HCT116 (cell line): ENCODE results near the gene GJB5. TPM values are rescaled to one million over a fixed set of nuclear protein-coding genes. Genes with fewer than 3 reads are reported as not detected.

Experiments
- ATAC-seq: fragments of 200-7000 bp; cut with Tn5 transposase; 2 replicates; pipeline ENCODE4 v1.9.1; 2020; ENCODE audit warnings: mild to moderate bottlenecking, moderate library complexity
- BruUV-seq: library from RNA; stranded (reverse); fragments of 400-500 nt; replicated peaks from 2 replicates; lab custom pipeline; 2021; lab: Mats Ljungman, UMichigan
- CTCF ChIA-PET: fragments of 300-600 bp; sonication (Branson Sonifier 250); formaldehyde crosslinking; loops from one replicate; lab custom pipeline; 2021; ENCODE audit warnings: antibody characterized with exemption; lab: Charles Lee
- POLR2A ChIA-PET: fragments of 300-600, 350-600 bp; sonication (Branson Sonifier 250); formaldehyde crosslinking; loops from one replicate; lab custom pipeline; 2021; ENCODE audit warnings: antibody characterized with exemption; lab: Charles Lee
- RAD21 ChIA-PET, 2 experiments: fragments of 300-600 bp; sonication (Branson Sonifier 250); formaldehyde crosslinking; loops; one replicate each; lab custom pipeline; 2023; ENCODE audit warnings: low total read pairs in 2 of 2; ENCODE audit not compliant: uncharacterized antibody in 2 of 2, unreplicated experiment in 2 of 2, low non-redundant PET in 1 of 2; lab: Charles Lee
- DNase-seq: peaks from one replicate; pipeline ENCODE4 v3.0.0-alpha.2; 2010; ENCODE audit warnings: low read depth, low spot score
- H2AFZ ChIP-seq: fragments of 200-600 bp; shearing (Covaris generic), sonication (generic); 2 replicates; pipeline ENCODE4 v1.6.1; 2017; ENCODE audit warnings: low read depth, mixed run types, mixed read lengths, antibody characterized with exemption, low read length; ENCODE audit not compliant: poor library complexity, severe bottlenecking
- H3K27ac ChIP-seq: 2 replicates; pipeline ENCODE4 v1.5.1; 2012; ENCODE audit warnings: low read depth, low read length
- H3K27me3 ChIP-seq: fragments of 200-600 bp; sonication (generic); 2 replicates; pipeline ENCODE4 v1.6.1; 2016; ENCODE audit warnings: mixed run types, low read length, mixed read lengths; ENCODE audit not compliant: insufficient read depth
- H3K36me3 ChIP-seq, 2 experiments: fragments of 200-500 bp in 1 of 2; fragments of 200-600 bp in 1 of 2; sonication (Bioruptor generic) in 1 of 2; sonication (generic) in 1 of 2; 2 replicates each; pipeline versions ENCODE4 v1.5.1 to v1.6.1; 2014 to 2016; ENCODE audit warnings: low read length in 2 of 2, inconsistent platforms in 1 of 2, mixed read lengths in 1 of 2, mixed run types in 1 of 2; ENCODE audit not compliant: insufficient read depth in 2 of 2, control insufficient read depth in 1 of 2
- H3K4me1 ChIP-seq, 2 experiments: fragments of 200-600 bp in 1 of 2; sonication (generic) in 1 of 2; 2 replicates each; pipeline versions ENCODE4 v1.5.1 to v1.6.1; 2012 to 2017; ENCODE audit warnings: low read length in 2 of 2, inconsistent platforms in 1 of 2, mild to moderate bottlenecking in 1 of 2, mixed read lengths in 1 of 2, mixed run types in 1 of 2, moderate library complexity in 1 of 2; ENCODE audit not compliant: insufficient read depth in 2 of 2, control insufficient read depth in 1 of 2
- H3K4me2 ChIP-seq: fragments of 200-600 bp; sonication (generic); 2 replicates; pipeline ENCODE4 v1.6.1; 2017; ENCODE audit warnings: mixed run types, low read length, mixed read lengths
- H3K4me3 ChIP-seq, 2 experiments: fragments of 200-600 bp in 1 of 2; sonication (generic) in 1 of 2; replicated peaks in 1 of 2; 2 replicates each; pipeline ENCODE4 v1.5.1; 2011 to 2016; ENCODE audit warnings: low read length in 2 of 2, control low read depth in 1 of 2, low read depth in 1 of 2, mild to moderate bottlenecking in 1 of 2, mixed read lengths in 1 of 2, mixed run types in 1 of 2
- H3K79me2 ChIP-seq: fragments of 200-600 bp; sonication (generic); 2 replicates; pipeline ENCODE4 v1.6.1; 2017; ENCODE audit warnings: mild to moderate bottlenecking, mixed run types, low read length, moderate library complexity, mixed read lengths; ENCODE audit not compliant: insufficient read depth
- H3K9ac ChIP-seq: fragments of 200-600 bp; sonication (generic); 2 replicates; pipeline ENCODE4 v1.6.1; 2016; ENCODE audit warnings: low read length, mixed read lengths
- H3K9me2 ChIP-seq: fragments of 200-600 bp; sonication (generic), shearing (Covaris generic); 2 replicates; pipeline ENCODE4 v1.6.1; 2017; ENCODE audit warnings: mixed run types, mild to moderate bottlenecking, moderate library complexity; ENCODE audit not compliant: insufficient read depth
- H3K9me3 ChIP-seq, 2 experiments: fragments of 200-500 bp in 1 of 2; fragments of 200-600 bp in 1 of 2; sonication (Bioruptor generic) in 1 of 2; sonication (generic) in 1 of 2; 2 replicates each; pipeline ENCODE4 v1.6.1; 2014 to 2017; ENCODE audit warnings: low read length in 2 of 2, mixed read lengths in 2 of 2, inconsistent platforms in 1 of 2, low read depth in 1 of 2, mild to moderate bottlenecking in 1 of 2, mixed run types in 1 of 2, moderate library complexity in 1 of 2; ENCODE audit not compliant: control insufficient read depth in 1 of 2, insufficient read depth in 1 of 2
- H4K20me1 ChIP-seq: fragments of 200-600 bp; sonication (generic), shearing (Covaris generic); 2 replicates; pipeline ENCODE4 v1.6.1; 2017; ENCODE audit warnings: mixed run types, mild to moderate bottlenecking, moderate library complexity; ENCODE audit not compliant: insufficient read depth
- ATF3 ChIP-seq: IDR thresholded peaks from 2 replicates; pipeline ENCODE4 v1.6.1; 2012
- CTCF ChIP-seq, 3 experiments: fragments of 200-600 bp in 1 of 3; sonication (generic) in 1 of 3; IDR thresholded peaks in 2 of 3; conservative IDR thresholded peaks in 1 of 3; 2 replicates each; pipeline ENCODE4 v1.5.1; 2012 to 2017; ENCODE audit warnings: low read depth in 2 of 3, low read length in 2 of 3, antibody characterized with exemption in 1 of 3, borderline replicate concordance in 1 of 3, control low read depth in 1 of 3, mild to moderate bottlenecking in 1 of 3, mixed read lengths in 1 of 3, mixed run types in 1 of 3, moderate library complexity in 1 of 3; ENCODE audit not compliant: insufficient read depth in 1 of 3
- ELF1 ChIP-seq: IDR thresholded peaks from 2 replicates; pipeline ENCODE4 v1.6.1; 2012; ENCODE audit warnings: low read depth, borderline replicate concordance
- POLR2A ChIP-seq: IDR thresholded peaks from 2 replicates; pipeline ENCODE4 v1.7.0; 2011; ENCODE audit warnings: borderline replicate concordance; ENCODE audit not compliant: insufficient read depth, insufficient read length; ENCODE audit errors: extremely low read depth
- REST ChIP-seq: IDR thresholded peaks from 2 replicates; pipeline ENCODE4 v1.6.1; 2012; ENCODE audit warnings: low read depth
- SIN3A ChIP-seq: IDR thresholded peaks from 2 replicates; pipeline ENCODE4 v1.6.1; 2012; ENCODE audit warnings: low read depth
- SRF ChIP-seq: IDR thresholded peaks from 2 replicates; pipeline ENCODE4 v1.6.1; 2012; ENCODE audit warnings: low read depth
- intact Hi-C: fragments of 100-400 bp; cut with micrococcal nuclease; formaldehyde crosslinking; loops from 2 replicates; pipeline ENCODE4 v1.10.0; 2022
- total RNA-seq: library from RNA; stranded (reverse); gene quantifications from one replicate; pipeline ENCODE4 v1.2.1, GENCODE V29; 2021; ENCODE audit not compliant: unreplicated experiment

Gene GJB5
- total RNA-seq, 1 experiment from 2014 or later = 4.6 TPM

- Histone ChIP-seq H3K9me2 (no peaks in the 10 kb centered on the region), H4K20me1 (no peaks in the 10 kb centered on the region), H3K9ac (no peak overlapping the region), H3K79me2 (no peaks in the 10 kb centered on the region), H3K27me3 (peaks cover 3% of the 10 kb centered on the region; the same call in 1 of the 2 replicates), H3K27ac (no peak overlapping the region), H2AFZ (no peak overlapping the region), H3K9me3 (no peaks in the 10 kb centered on the region), H3K4me3 (no peak overlapping the region), H3K36me3 (no peaks in the 10 kb centered on the region), H3K4me2 (no peak overlapping the region), H3K4me1 (no peaks in the 10 kb centered on the region)
- TF ChIP-seq SIN3A (no peak), REST (no peak), SRF (no peak), ELF1 (no peak), POLR2A (no peak), ATF3 (no peak), CTCF (IDR thresholded peaks at IDR 0.05 in 2 of 3, conservative IDR thresholded peaks at IDR 0.05 in 1 of 3; ENCODE audit: borderline replicate concordance in 1 of 3, insufficient read depth in 1 of 3, low read depth in 2 of 3, low read length in 2 of 3) (no peak)
- intact Hi-C loops = no loop called here
- ChIA-PET POLR2A (no interaction called here), CTCF (interaction anchor here (0.8 kb wide), 1 partner anchor 11 kb away, joined by 4 read pairs; no protein-coding TSS in a partner anchor), RAD21 (no interaction called here)
- no peak for DNase-seq
- BruUV-seq = no TSS peak
- no peak for ATAC-seq
These were observed 42.1 kb downstream of the GJB5 start for GRCh38 chr1:34796990-34797389.
